Liver (tissue), 9 donors: ENCODE measurements around the gene TIFAB. TPM values are rescaled to one million over a fixed set of nuclear protein-coding genes. Genes with fewer than 3 reads are reported as not detected.

Experiments used
- DNase-seq: peaks from one replicate; pipeline ENCODE4 v3.0.0-alpha.2; 2017; ENCODE audit warnings: low spot score
- H3K27ac ChIP-seq, 2 donors: one replicate each; pipeline ENCODE4 v1.7.0; 2013; ENCODE audit warnings: inconsistent platforms in 2 of 2, low read length in 2 of 2, control low read depth in 1 of 2, low read depth in 1 of 2, mild to moderate bottlenecking in 1 of 2
- H3K27me3 ChIP-seq, 4 donors: one replicate each; pipeline versions ENCODE4 v1.6.1 to v1.7.0; 2013; ENCODE audit warnings: low read length in 3 of 4, inconsistent platforms in 1 of 4, mild to moderate bottlenecking in 1 of 4, moderate library complexity in 1 of 4; ENCODE audit not compliant: control insufficient read depth in 4 of 4, insufficient read depth in 4 of 4
- H3K36me3 ChIP-seq, 4 donors: one replicate each; pipeline versions ENCODE4 v1.6.1 to v1.7.0; 2013; ENCODE audit warnings: low read length in 3 of 4, mild to moderate bottlenecking in 3 of 4, low read depth in 1 of 4, moderate library complexity in 1 of 4; ENCODE audit not compliant: control insufficient read depth in 4 of 4, insufficient read depth in 3 of 4
- H3K4me1 ChIP-seq, 4 donors: one replicate each; pipeline versions ENCODE4 v1.6.1 to v1.7.0; 2013; ENCODE audit warnings: low read length in 3 of 4, mild to moderate bottlenecking in 3 of 4, moderate library complexity in 1 of 4; ENCODE audit not compliant: control insufficient read depth in 4 of 4, insufficient read depth in 4 of 4
- H3K4me3 ChIP-seq, 3 donors: one replicate each; pipeline versions ENCODE4 v1.6.1 to v1.7.0; 2013; ENCODE audit warnings: low read length in 3 of 3, control low read depth in 1 of 3, low read depth in 1 of 3, mild to moderate bottlenecking in 1 of 3
- H3K9ac ChIP-seq, 2 donors: one replicate each; pipeline ENCODE4 v1.7.0; 2013; ENCODE audit warnings: low read length in 2 of 2, mild to moderate bottlenecking in 2 of 2, moderate library complexity in 2 of 2, control low read depth in 1 of 2, low read depth in 1 of 2
- H3K9me3 ChIP-seq, 4 donors: one replicate each; pipeline versions ENCODE4 v1.6.1 to v1.7.0; 2013; ENCODE audit warnings: low read length in 3 of 4; ENCODE audit not compliant: control insufficient read depth in 4 of 4
- EGR1 ChIP-seq, 2 donors: IDR thresholded peaks; 2 replicates each; pipeline ENCODE4 v1.6.1; 2016 to 2018; ENCODE audit warnings: antibody characterized with exemption in 2 of 2, low read depth in 2 of 2
- FOXA1 ChIP-seq: IDR thresholded peaks from 2 replicates; pipeline ENCODE4 v1.6.1; 2016; ENCODE audit warnings: antibody characterized with exemption
- FOXA2 ChIP-seq: IDR thresholded peaks from 2 replicates; pipeline ENCODE4 v1.6.1; 2016; ENCODE audit warnings: antibody characterized with exemption
- GABPA ChIP-seq, 2 donors: IDR thresholded peaks in 1 of 2; conservative IDR thresholded peaks in 1 of 2; 2 replicates each; pipeline ENCODE4 v1.6.1; 2016; ENCODE audit warnings: antibody characterized with exemption in 2 of 2, mild to moderate bottlenecking in 1 of 2, moderate library complexity in 1 of 2
- HNF4A ChIP-seq, 2 donors: conservative IDR thresholded peaks; 2 replicates each; pipeline ENCODE4 v1.6.1; 2016; ENCODE audit warnings: antibody characterized with exemption in 2 of 2, mild to moderate bottlenecking in 2 of 2
- NR2F2 ChIP-seq: IDR thresholded peaks from 2 replicates; pipeline ENCODE4 v1.6.1; 2016; ENCODE audit warnings: antibody characterized with exemption
- RXRA ChIP-seq, 2 donors: IDR thresholded peaks; 2 replicates each; pipeline ENCODE4 v1.6.1; 2017 to 2018; ENCODE audit warnings: antibody characterized with exemption in 2 of 2, mild to moderate bottlenecking in 1 of 2
- SP1 ChIP-seq: IDR thresholded peaks from 2 replicates; pipeline ENCODE4 v1.6.1; 2018; ENCODE audit warnings: antibody characterized with exemption, mild to moderate bottlenecking
- TAF1 ChIP-seq: conservative IDR thresholded peaks from 2 replicates; pipeline ENCODE4 v1.6.1; 2016; ENCODE audit warnings: antibody characterized with exemption, mild to moderate bottlenecking
- WGBS: extraction: QIAGEN DNeasy Blood & Tissue Kit; methylation state at CpG from one replicate; pipeline ENCODE4 v1.1.7; 2013; 5-methylcytosine and 5-hydroxymethylcytosine counted together
- polyA plus RNA-seq, 2 donors: library from polyadenylated mRNA; stranded (reverse) in 1 of 2; unstranded in 1 of 2; fragments of 200-250 nt in 1 of 2; fragments of >200 nt in 1 of 2; fragmentation: Nextera tagmentation in 1 of 2; extraction: Ambion mirVana in 1 of 2; gene quantifications; one replicate each; pipeline versions ENCODE4 v1.2.1 to v1.2.3, GENCODE V29; 2013 to 2015
- total RNA-seq, 2 donors: library from RNA; depleted of rRNA; stranded (reverse); fragments of >200 nt; gene quantifications; one replicate each; pipeline ENCODE4 v1.2.3, GENCODE V29; 2014
- TF ChIP-seq, protein P1 (sequence below): IDR thresholded peaks from 2 replicates; pipeline ENCODE4 v1.6.1; 2016; ENCODE audit warnings: antibody characterized with exemption, mild to moderate bottlenecking
- TF ChIP-seq, protein P2 (sequence below): IDR thresholded peaks from 2 replicates; pipeline ENCODE4 v1.6.1; 2016; ENCODE audit warnings: antibody characterized with exemption
- TF ChIP-seq, protein P3 (sequence below): IDR thresholded peaks from 2 replicates; pipeline ENCODE4 v1.6.1; 2016; ENCODE audit warnings: antibody characterized with exemption
- TF ChIP-seq, protein P4 (sequence below): IDR thresholded peaks from 2 replicates; pipeline ENCODE4 v1.6.1; 2016; ENCODE audit warnings: antibody characterized with exemption
- TF ChIP-seq, protein P5 (sequence below): fragments of 150-350 bp; IDR thresholded peaks from 2 replicates; pipeline ENCODE4 v1.5.1; 2017; ENCODE audit warnings: improper control_type of control experiment, low read depth, low read length; ENCODE audit not compliant: missing input control
- donor health status: healthy.
- donor health status: healthy.
- donor health status: healthy.
- donor health status: healthy.
- donor health status: healthy.

TIFAB gene
- total and polyA plus RNA-seq, 4 donors = 0.02 to 0.47 TPM; not detected in 2

DNA sequence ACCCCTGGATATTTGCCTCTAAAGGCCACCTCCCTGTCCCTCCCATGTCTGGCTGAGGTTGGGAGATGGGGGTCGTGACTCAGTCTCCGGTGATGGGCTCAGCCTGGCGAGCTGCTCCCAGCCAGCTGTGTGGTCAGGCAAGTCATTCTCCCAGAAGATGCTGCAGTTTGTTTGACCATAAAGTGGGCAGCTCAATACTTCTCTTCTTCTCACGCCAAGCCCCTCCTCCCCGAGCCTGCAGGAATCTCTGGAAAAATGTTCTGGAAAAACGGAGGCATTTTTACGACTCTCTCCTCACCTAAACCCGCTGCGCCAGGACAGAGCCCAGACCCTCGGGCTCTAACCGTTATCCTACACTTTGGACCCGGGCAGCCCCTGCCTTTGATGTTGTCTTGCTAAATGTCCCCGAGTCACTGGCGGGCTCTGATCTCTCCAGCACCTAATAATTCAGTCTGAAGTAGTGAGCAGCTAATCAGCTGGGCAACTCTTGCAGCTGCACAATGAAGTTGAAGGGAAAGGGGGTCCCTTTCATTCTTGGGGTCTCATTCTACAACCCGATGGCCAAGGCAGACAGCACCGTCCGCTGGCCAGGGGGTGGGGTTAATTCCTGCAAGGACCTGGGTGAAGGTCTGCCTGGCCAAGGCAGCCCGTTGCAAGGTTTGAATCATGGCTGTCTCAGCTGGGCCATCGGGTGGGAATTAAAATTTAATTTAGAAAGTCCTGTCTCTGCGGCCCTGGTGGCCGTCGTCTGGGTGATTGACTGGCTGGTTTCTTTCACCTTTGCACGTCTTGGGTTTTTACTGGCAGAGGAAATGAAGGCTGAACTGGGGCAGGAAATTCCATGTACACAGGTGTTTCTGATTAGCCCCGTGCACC lies 17.3 kb downstream of the TIFAB start:
- TF ChIP-seq GABPA (IDR thresholded peaks at IDR 0.05 in 1 of 2, conservative IDR thresholded peaks at IDR 0.05 in 1 of 2) = no peak
- TF ChIP-seq NR2F2 = no peak
- TF ChIP-seq TAF1 = no peak
- TF ChIP-seq, protein P1, sequence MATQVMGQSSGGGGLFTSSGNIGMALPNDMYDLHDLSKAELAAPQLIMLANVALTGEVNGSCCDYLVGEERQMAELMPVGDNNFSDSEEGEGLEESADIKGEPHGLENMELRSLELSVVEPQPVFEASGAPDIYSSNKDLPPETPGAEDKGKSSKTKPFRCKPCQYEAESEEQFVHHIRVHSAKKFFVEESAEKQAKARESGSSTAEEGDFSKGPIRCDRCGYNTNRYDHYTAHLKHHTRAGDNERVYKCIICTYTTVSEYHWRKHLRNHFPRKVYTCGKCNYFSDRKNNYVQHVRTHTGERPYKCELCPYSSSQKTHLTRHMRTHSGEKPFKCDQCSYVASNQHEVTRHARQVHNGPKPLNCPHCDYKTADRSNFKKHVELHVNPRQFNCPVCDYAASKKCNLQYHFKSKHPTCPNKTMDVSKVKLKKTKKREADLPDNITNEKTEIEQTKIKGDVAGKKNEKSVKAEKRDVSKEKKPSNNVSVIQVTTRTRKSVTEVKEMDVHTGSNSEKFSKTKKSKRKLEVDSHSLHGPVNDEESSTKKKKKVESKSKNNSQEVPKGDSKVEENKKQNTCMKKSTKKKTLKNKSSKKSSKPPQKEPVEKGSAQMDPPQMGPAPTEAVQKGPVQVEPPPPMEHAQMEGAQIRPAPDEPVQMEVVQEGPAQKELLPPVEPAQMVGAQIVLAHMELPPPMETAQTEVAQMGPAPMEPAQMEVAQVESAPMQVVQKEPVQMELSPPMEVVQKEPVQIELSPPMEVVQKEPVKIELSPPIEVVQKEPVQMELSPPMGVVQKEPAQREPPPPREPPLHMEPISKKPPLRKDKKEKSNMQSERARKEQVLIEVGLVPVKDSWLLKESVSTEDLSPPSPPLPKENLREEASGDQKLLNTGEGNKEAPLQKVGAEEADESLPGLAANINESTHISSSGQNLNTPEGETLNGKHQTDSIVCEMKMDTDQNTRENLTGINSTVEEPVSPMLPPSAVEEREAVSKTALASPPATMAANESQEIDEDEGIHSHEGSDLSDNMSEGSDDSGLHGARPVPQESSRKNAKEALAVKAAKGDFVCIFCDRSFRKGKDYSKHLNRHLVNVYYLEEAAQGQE = no peak
- no peak for TF ChIP-seq RXRA (IDR thresholded peaks at IDR 0.05)
- TF ChIP-seq SP1 = no peak
- no peak for TF ChIP-seq FOXA2
- TF ChIP-seq EGR1 (IDR thresholded peaks at IDR 0.05; ENCODE audit: low read depth in 2 of 2) = no peak
- TF ChIP-seq FOXA1 = no peak
- TF ChIP-seq, protein P2, sequence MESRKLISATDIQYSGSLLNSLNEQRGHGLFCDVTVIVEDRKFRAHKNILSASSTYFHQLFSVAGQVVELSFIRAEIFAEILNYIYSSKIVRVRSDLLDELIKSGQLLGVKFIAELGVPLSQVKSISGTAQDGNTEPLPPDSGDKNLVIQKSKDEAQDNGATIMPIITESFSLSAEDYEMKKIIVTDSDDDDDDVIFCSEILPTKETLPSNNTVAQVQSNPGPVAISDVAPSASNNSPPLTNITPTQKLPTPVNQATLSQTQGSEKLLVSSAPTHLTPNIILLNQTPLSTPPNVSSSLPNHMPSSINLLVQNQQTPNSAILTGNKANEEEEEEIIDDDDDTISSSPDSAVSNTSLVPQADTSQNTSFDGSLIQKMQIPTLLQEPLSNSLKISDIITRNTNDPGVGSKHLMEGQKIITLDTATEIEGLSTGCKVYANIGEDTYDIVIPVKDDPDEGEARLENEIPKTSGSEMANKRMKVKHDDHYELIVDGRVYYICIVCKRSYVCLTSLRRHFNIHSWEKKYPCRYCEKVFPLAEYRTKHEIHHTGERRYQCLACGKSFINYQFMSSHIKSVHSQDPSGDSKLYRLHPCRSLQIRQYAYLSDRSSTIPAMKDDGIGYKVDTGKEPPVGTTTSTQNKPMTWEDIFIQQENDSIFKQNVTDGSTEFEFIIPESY = no peak
- TF ChIP-seq, protein P3, sequence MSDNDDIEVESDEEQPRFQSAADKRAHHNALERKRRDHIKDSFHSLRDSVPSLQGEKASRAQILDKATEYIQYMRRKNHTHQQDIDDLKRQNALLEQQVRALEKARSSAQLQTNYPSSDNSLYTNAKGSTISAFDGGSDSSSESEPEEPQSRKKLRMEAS = no peak
- TF ChIP-seq, protein P4, sequence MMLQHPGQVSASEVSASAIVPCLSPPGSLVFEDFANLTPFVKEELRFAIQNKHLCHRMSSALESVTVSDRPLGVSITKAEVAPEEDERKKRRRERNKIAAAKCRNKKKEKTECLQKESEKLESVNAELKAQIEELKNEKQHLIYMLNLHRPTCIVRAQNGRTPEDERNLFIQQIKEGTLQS = no peak
- TF ChIP-seq HNF4A (conservative IDR thresholded peaks at IDR 0.05) = no peak
- TF ChIP-seq, protein P5, sequence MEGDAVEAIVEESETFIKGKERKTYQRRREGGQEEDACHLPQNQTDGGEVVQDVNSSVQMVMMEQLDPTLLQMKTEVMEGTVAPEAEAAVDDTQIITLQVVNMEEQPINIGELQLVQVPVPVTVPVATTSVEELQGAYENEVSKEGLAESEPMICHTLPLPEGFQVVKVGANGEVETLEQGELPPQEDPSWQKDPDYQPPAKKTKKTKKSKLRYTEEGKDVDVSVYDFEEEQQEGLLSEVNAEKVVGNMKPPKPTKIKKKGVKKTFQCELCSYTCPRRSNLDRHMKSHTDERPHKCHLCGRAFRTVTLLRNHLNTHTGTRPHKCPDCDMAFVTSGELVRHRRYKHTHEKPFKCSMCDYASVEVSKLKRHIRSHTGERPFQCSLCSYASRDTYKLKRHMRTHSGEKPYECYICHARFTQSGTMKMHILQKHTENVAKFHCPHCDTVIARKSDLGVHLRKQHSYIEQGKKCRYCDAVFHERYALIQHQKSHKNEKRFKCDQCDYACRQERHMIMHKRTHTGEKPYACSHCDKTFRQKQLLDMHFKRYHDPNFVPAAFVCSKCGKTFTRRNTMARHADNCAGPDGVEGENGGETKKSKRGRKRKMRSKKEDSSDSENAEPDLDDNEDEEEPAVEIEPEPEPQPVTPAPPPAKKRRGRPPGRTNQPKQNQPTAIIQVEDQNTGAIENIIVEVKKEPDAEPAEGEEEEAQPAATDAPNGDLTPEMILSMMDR = no peak
- no peaks in the 10 kb centered on the region for H3K27me3 ChIP-seq
- H3K4me1 ChIP-seq = peaks cover 0 to 2% (median 0%) of the 10 kb centered on the region in 4 donors
- WGBS = 69% methylated on average over 24 of the region's 24 CpGs
- no peak overlapping the region for H3K27ac ChIP-seq
- H3K9me3 ChIP-seq = no peaks in the 10 kb centered on the region
- H3K4me3 ChIP-seq = no peak overlapping the region
- no peaks in the 10 kb centered on the region for H3K36me3 ChIP-seq
- DNase-seq = no peak
- H3K9ac ChIP-seq = no peak overlapping the region
